BJ (cell line): ENCODE measurements around the gene DPF1. TPM values are rescaled to one million over a fixed set of nuclear protein-coding genes. Genes with fewer than 3 reads are reported as not detected.

Experiments used
- CTCF ChIA-PET: fragments of 350-600 bp; formaldehyde crosslinking; extraction: SDS; loops from one replicate; lab custom pipeline; 2021; ENCODE audit warnings: antibody characterized with exemption, inconsistent platforms; lab: Yijun Ruan, JAX
- POLR2A ChIA-PET: fragments of 300-600 bp; sonication (Branson Sonifier 250); formaldehyde crosslinking; extraction: SDS; loops from one replicate; lab custom pipeline; 2021; ENCODE audit warnings: antibody characterized with exemption; lab: Charles Lee
- DNase-seq: peaks from one replicate; pipeline ENCODE4 v3.0.0-alpha.2; 2011; ENCODE audit warnings: low read depth
- H3K27me3 ChIP-seq: 2 replicates; pipeline ENCODE4 v1.6.0; 2011; ENCODE audit warnings: low read length; ENCODE audit not compliant: control insufficient read depth, insufficient read depth
- H3K36me3 ChIP-seq: 2 replicates; pipeline ENCODE4 v1.5.1; 2011; ENCODE audit warnings: low read length; ENCODE audit not compliant: control insufficient read depth, insufficient read depth
- H3K4me3 ChIP-seq: 2 replicates; pipeline ENCODE4 v1.5.1; 2011; ENCODE audit warnings: low read depth, mild to moderate bottlenecking, control low read depth, low read length
- CTCF ChIP-seq: IDR thresholded peaks from 2 replicates; pipeline ENCODE4 v1.5.1; 2011; ENCODE audit warnings: low read depth, mild to moderate bottlenecking, control low read depth, inconsistent platforms, low read length, moderate library complexity; ENCODE audit not compliant: insufficient read depth
- polyA plus RNA-seq: library from polyadenylated mRNA; depleted of rRNA; stranded (reverse); fragments of >200 nt; gene quantifications from 2 replicates; pipeline ENCODE4 v1.2.3, GENCODE V29; 2011

DPF1 gene
- polyA plus RNA-seq, 1 experiment = 2.2 TPM

GRCh38 chr19:38175422-38175821 is 48.6 kb downstream of the DPF1 start:
- ChIA-PET CTCF (interaction anchor here (0.6 to 2.3 kb wide), 5 partner anchors 10 to 275 kb away, joined by 3 to 6 read pairs (median 4); no protein-coding TSS in a partner anchor), POLR2A (no interaction called here)
- Histone ChIP-seq H3K36me3 (peaks cover 4% of the 10 kb centered on the region; the same call in 1 of the 2 replicates), H3K27me3 (no peaks in the 10 kb centered on the region), H3K4me3 (no peak overlapping the region)
- TF ChIP-seq CTCF = no peak
- no peak for DNase-seq

- H3K4me3 ChIP-seq = no peak overlapping the region
- ChIA-PET POLR2A (no interaction called here), CTCF (interaction anchor here (0.6 to 1.3 kb wide), 2 partner anchors 20 to 271 kb away, joined by 3 to 4 read pairs; no protein-coding TSS in a partner anchor)
- TF ChIP-seq CTCF = no peak
- no peaks in the 10 kb centered on the region for H3K27me3 ChIP-seq
- H3K36me3 ChIP-seq = peaks cover 4% of the 10 kb centered on the region; the same call in 1 of the 2 replicates
- no peak for DNase-seq
Measured at GRCh38 chr19:38173291-38174041, 50.6 kb downstream of the DPF1 start.

GRCh38 chr19:38172001-38172400 is 52.0 kb downstream of the DPF1 start:
- no peak for TF ChIP-seq CTCF
- Histone ChIP-seq H3K27me3 (no peaks in the 10 kb centered on the region), H3K4me3 (no peak overlapping the region), H3K36me3 (peaks cover 4% of the 10 kb centered on the region; the same call in 1 of the 2 replicates)
- CTCF ChIA-PET = interaction anchor here (0.6 kb wide), 1 partner anchor 16 kb away, joined by 3 read pairs; no protein-coding TSS in a partner anchor
- POLR2A ChIA-PET = no interaction called here
- no peak for DNase-seq

GRCh38 chr19:38170334-38170733 is 53.7 kb downstream of the DPF1 start:
- Histone ChIP-seq H3K4me3 (no peak overlapping the region), H3K27me3 (no peaks in the 10 kb centered on the region), H3K36me3 (peaks cover 10% of the 10 kb centered on the region)
- no peak for TF ChIP-seq CTCF
- DNase-seq = no peak
- ChIA-PET POLR2A (no interaction called here), CTCF (no interaction called here)

- no peak for DNase-seq
- H3K36me3 ChIP-seq = peaks cover 19% of the 10 kb centered on the region
- CTCF ChIA-PET = no interaction called here
- TF ChIP-seq CTCF = no peak
- no peaks in the 10 kb centered on the region for H3K27me3 ChIP-seq
- H3K4me3 ChIP-seq = no peak overlapping the region
- POLR2A ChIA-PET = no interaction called here
Measured at GRCh38 chr19:38168637-38169036, 55.4 kb downstream of the DPF1 start.
